Measurements from ENCODE around the gene RAB11A. TPM values are rescaled to one million over a fixed set of nuclear protein-coding genes. Genes with fewer than 3 reads are reported as not detected.

Gene RAB11A
- 163 TPM in 2 replicates for total RNA-seq

- Mint-ChIP-seq H3K27me3 (peaks cover 4% of the 10 kb centered on the region), H3K4me3 (peak within 1 kb of the TSS; percentile 100), H3K4me1 (peaks cover 32% of the 10 kb centered on the region), H3K27ac (peak within 1 kb of the TSS; percentile 99), H3K36me3 (ENCODE audit: low read depth) (peaks cover 24% of the 10 kb centered on the region), H3K9me3 (no peaks in the 10 kb centered on the region)
- peak; percentile 98 for DNase-seq
- intact Hi-C loops (cut with micrococcal nuclease), result loop anchor here (1.0 to 10.0 kb wide), 7 partner anchors 18 to 425 kb away; partner anchors contain the start of genes DENND4A, DIS3L and INTS14
Measured at GRCh38 chr15:65869126-65869953, at the start of gene RAB11A. TSS of gene RAB11A (plus strand) at chr15:65869491. CDS start at chr15:65869586, 95 bp downstream.

- intact Hi-C loops (cut with micrococcal nuclease), result loop anchor here (1.0 to 5.0 kb wide), 5 partner anchors 13 to 68 kb away; partner anchors contain the start of genes DENND4A and RAB11A
- Mint-ChIP-seq H3K4me1 (peaks cover 48% of the 10 kb centered on the region), H3K36me3 (ENCODE audit: low read depth) (no peaks in the 10 kb centered on the region), H3K9me3 (peaks cover 3% of the 10 kb centered on the region), H3K27ac (peak overlapping the region; percentile 85), H3K27me3 (no peaks in the 10 kb centered on the region), H3K4me3 (peak overlapping the region; percentile 61)
- no peak for DNase-seq
Measured at GRCh38 chr15:65819563-65819960, 49.7 kb upstream of the RAB11A start.

DNA sequence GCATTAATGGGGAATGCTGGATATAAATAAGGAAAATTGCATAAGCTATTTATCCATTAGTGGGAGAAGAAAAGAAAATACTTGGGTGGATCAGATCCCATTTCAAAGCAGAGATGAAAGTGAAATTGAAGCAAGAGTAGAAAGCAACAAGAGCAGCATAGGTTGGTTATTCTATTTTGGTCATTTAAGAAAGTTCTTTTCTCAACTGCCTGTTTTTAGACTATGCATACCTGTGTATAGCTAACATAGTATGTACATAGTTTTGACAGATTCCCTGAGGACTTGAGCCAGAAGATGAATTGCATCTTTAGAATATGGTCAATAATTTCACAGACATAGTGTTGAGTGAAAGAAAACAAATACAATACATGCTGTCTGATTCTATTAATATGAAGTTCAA is 48.2 kb upstream of the RAB11A start:
- Mint-ChIP-seq H3K4me3 (peak overlapping the region; percentile 38), H3K9me3 (peaks cover 3% of the 10 kb centered on the region), H3K27ac (peak overlapping the region; percentile 85), H3K36me3 (ENCODE audit: low read depth) (no peaks in the 10 kb centered on the region), H3K4me1 (peaks cover 47% of the 10 kb centered on the region), H3K27me3 (no peaks in the 10 kb centered on the region)
- DNase-seq, result no peak
- intact Hi-C loops (cut with micrococcal nuclease), result no loop called here

DNA sequence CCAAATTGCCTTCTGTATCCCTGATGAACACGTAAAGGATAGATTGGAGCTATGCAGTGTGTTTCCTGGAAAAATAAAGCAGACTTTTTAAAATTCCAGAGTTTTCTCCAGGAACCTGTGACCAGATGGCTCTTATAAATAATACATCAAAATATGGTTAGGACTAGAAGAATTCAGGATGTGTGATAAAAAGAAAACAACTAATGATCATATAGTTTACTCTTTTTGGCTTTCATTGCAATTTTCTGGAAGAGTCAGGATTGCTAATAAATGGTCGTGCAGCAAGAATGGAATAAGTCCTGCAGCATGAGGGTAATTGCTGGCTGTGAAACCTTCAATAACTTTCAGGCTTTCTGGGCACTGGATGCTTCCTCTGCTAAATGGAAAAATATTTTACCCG is 47.0 kb upstream of the RAB11A start:
- intact Hi-C loops (cut with micrococcal nuclease), result no loop called here
- H3K4me3 Mint-ChIP-seq, result no peak overlapping the region
- DNase-seq, result no peak
- H3K27me3 Mint-ChIP-seq, result no peaks in the 10 kb centered on the region
- no peaks in the 10 kb centered on the region for H3K36me3 Mint-ChIP-seq (ENCODE audit: low read depth)
- H3K4me1 Mint-ChIP-seq, result peaks cover 46% of the 10 kb centered on the region
- H3K9me3 Mint-ChIP-seq, result peaks cover 3% of the 10 kb centered on the region
- no peak overlapping the region for H3K27ac Mint-ChIP-seq

DNA sequence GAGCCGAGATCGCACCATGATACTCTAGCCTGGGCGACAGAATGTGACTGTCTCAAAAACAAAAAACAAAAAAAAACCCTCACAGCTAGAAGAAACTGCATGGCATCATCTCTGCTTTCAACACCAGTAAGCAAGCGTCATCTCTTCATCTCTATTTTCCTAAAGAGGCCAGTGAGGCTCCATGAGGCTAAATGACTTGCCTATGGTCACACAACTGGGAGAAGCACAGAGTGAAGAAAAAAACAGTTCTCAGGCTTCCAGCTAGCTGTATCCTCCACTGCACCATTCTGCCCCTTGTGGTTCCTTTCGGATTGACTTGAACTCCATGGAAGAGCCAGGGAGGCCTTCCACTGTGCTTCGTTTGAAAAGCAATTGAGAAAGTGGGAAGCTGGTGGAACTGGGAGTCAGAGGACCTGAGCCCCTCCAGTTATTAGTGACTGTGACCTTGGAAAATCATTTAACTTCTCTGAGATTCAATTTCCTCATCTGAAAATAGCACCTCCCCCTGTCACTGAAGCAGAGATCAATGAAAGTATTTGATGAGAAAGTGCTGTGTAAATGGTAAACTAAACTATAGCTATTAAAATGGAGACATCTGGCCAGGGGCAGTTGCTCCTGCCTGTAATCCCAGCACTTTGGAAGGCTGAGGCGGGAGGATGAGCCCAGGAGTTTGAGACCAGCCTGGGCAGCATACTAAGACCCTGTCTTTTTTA is 45.1 kb upstream of the RAB11A start:
- intact Hi-C loops (cut with micrococcal nuclease), result no loop called here
- H3K36me3 Mint-ChIP-seq (ENCODE audit: low read depth), result no peaks in the 10 kb centered on the region
- no peaks in the 10 kb centered on the region for H3K27me3 Mint-ChIP-seq
- peaks cover 47% of the 10 kb centered on the region for H3K4me1 Mint-ChIP-seq
- H3K9me3 Mint-ChIP-seq, result no peaks in the 10 kb centered on the region
- DNase-seq, result peak; percentile 70
- H3K27ac Mint-ChIP-seq, result no peak overlapping the region
- no peak overlapping the region for H3K4me3 Mint-ChIP-seq

GRCh38 chr15:65824941-65825544 is 44.2 kb upstream of the RAB11A start:
- no peak for DNase-seq
- no peak overlapping the region for H3K4me3 Mint-ChIP-seq
- no peaks in the 10 kb centered on the region for H3K9me3 Mint-ChIP-seq
- intact Hi-C loops (cut with micrococcal nuclease), result loop anchor here (5.0 kb wide), 1 partner anchor 188 kb away; no protein-coding TSS in a partner anchor
- H3K36me3 Mint-ChIP-seq (ENCODE audit: low read depth), result no peaks in the 10 kb centered on the region
- H3K27ac Mint-ChIP-seq, result no peak overlapping the region
- H3K4me1 Mint-ChIP-seq, result peaks cover 42% of the 10 kb centered on the region
- H3K27me3 Mint-ChIP-seq, result no peaks in the 10 kb centered on the region

- H3K4me3 Mint-ChIP-seq, result peak overlapping the region; percentile 35
- no peaks in the 10 kb centered on the region for H3K27me3 Mint-ChIP-seq
- H3K27ac Mint-ChIP-seq, result peak overlapping the region; percentile 85
- H3K9me3 Mint-ChIP-seq, result no peaks in the 10 kb centered on the region
- no peaks in the 10 kb centered on the region for H3K36me3 Mint-ChIP-seq (ENCODE audit: low read depth)
- intact Hi-C loops (cut with micrococcal nuclease), result loop anchor here (5.0 kb wide), 1 partner anchor 190 kb away; no protein-coding TSS in a partner anchor
- H3K4me1 Mint-ChIP-seq, result peaks cover 38% of the 10 kb centered on the region
- peak; percentile 66 for DNase-seq
Measured at GRCh38 chr15:65827065-65827464, 42.2 kb upstream of the RAB11A start.

DNA sequence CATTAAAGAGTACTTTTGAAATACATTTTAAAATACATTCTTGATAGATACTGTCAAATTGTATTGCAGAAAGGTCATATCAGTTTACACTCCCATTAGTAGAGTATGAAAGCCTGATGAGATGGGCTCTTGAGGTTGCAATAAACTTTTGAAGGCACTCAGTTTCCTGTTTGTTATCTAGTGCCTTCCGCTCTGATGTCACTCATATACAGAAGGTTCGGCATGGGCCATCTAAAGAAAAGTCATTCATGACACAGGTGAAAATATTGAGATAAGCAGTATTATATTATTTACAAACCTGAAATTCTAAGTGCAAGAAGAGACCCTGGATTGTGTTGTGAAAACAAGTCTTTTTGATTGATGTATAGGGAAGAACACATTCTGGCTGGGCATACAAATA is 40.7 kb upstream of the RAB11A start:
- intact Hi-C loops (cut with micrococcal nuclease), result loop anchor here (5.0 kb wide), 1 partner anchor 191 kb away; no protein-coding TSS in a partner anchor
- Mint-ChIP-seq H3K9me3 (no peaks in the 10 kb centered on the region), H3K4me3 (peak overlapping the region; percentile 34), H3K27me3 (no peaks in the 10 kb centered on the region), H3K27ac (peak overlapping the region; percentile 86), H3K36me3 (ENCODE audit: low read depth) (no peaks in the 10 kb centered on the region), H3K4me1 (peaks cover 50% of the 10 kb centered on the region)
- DNase-seq, result peak; percentile 82

DNA sequence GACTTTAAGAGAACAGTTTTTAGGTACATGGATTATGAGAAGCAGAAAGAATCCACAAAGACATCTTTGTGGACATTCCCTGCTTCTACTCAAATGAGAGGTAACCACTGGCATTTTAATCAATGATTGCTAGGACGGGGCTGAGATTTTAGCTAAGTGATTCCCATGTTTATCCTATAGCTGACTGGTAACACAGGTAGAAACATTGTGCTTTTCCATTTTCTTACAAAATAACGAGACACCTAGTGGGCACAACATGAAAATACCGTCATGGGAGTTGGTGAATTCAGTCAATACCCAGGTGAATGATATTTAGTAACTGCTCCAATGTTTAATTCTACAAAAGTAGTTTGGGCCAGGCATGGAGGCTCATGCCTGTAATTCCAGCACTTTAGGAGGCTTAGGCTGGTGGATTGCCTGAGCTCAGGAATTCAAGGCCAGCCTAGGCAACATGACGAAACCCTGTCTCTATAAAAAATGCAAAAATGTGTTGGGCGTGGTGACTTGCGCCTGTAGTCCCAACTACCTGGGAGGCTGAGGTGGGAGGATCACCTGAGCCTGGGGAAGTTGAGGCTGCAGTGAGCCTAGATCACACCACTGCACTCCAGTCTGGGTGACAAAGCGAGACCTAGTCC is 40.0 kb upstream of the RAB11A start:
- peak; percentile 79 for DNase-seq
- Mint-ChIP-seq H3K9me3 (no peaks in the 10 kb centered on the region), H3K4me1 (peaks cover 53% of the 10 kb centered on the region), H3K4me3 (peak overlapping the region; percentile 34), H3K27ac (peak overlapping the region; percentile 86), H3K27me3 (no peaks in the 10 kb centered on the region), H3K36me3 (ENCODE audit: low read depth) (no peaks in the 10 kb centered on the region)
- intact Hi-C loops (cut with micrococcal nuclease), result loop anchor here (1.0 to 5.0 kb wide), 2 partner anchors 37 to 192 kb away; partner anchors contain the start of gene DENND4A

GRCh38 chr15:65832549-65833364 is 36.5 kb upstream of the RAB11A start:
- Mint-ChIP-seq H3K9me3 (no peaks in the 10 kb centered on the region), H3K36me3 (ENCODE audit: low read depth) (no peaks in the 10 kb centered on the region), H3K4me1 (peaks cover 48% of the 10 kb centered on the region), H3K27ac (peak overlapping the region; percentile 99), H3K27me3 (no peaks in the 10 kb centered on the region), H3K4me3 (peak overlapping the region; percentile 84)
- DNase-seq, result peak; percentile 90
- intact Hi-C loops (cut with micrococcal nuclease), result loop anchor here (2.0 kb wide), 1 partner anchor 14 kb away; no protein-coding TSS in a partner anchor

- peak overlapping the region; percentile 84 for H3K4me3 Mint-ChIP-seq
- peak overlapping the region; percentile 99 for H3K27ac Mint-ChIP-seq
- peaks cover 39% of the 10 kb centered on the region for H3K4me1 Mint-ChIP-seq
- H3K36me3 Mint-ChIP-seq (ENCODE audit: low read depth), result no peaks in the 10 kb centered on the region
- no peaks in the 10 kb centered on the region for H3K27me3 Mint-ChIP-seq
- DNase-seq, result peak; percentile 64
- H3K9me3 Mint-ChIP-seq, result no peaks in the 10 kb centered on the region
- intact Hi-C loops (cut with micrococcal nuclease), result loop anchor here (2.0 kb wide), 1 partner anchor 15 kb away; no protein-coding TSS in a partner anchor
Measured at GRCh38 chr15:65833501-65834205, 35.6 kb upstream of the RAB11A start.

DNA sequence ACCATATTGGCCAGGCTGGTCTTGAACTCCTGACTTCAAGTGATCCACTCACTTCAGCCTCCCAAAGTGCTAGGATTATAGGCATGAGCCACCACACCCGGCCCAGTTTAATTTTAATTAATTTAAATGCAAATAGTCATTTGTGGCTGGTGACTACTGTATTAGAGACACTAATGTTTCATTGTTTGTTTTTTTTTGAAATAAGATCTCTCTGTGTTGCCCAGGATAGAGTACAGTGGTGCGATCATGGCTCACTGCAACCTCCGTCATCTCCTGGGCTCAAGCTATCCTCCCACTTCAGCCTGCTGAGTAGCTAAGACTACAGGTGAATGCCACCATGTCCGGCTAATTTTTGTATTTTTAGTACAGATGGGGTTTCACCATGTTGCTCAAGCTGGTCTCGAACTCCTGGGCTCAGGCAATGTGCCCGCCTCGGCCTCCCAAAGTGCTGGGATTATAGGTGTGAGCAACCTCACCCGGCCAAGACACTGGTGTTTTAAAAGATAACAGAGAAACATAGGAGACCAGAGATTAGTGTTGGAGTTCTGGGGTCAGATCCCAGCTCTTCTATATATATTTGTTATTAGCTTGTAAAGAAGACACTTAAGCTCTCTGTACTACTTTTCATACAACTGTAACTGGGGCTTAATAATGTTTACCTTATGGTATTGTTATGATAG is 34.5 kb upstream of the RAB11A start:
- peaks cover 30% of the 10 kb centered on the region for H3K4me1 Mint-ChIP-seq
- no peaks in the 10 kb centered on the region for H3K36me3 Mint-ChIP-seq (ENCODE audit: low read depth)
- intact Hi-C loops (cut with micrococcal nuclease), result no loop called here
- DNase-seq, result no peak
- no peaks in the 10 kb centered on the region for H3K27me3 Mint-ChIP-seq
- no peaks in the 10 kb centered on the region for H3K9me3 Mint-ChIP-seq
- no peak overlapping the region for H3K27ac Mint-ChIP-seq
- H3K4me3 Mint-ChIP-seq, result no peak overlapping the region

Measured in activated CD4-positive, alpha-beta T cell treated with anti-CD3 and anti-CD28 coated beads, Interleukin-2, amount 10 ng/mL, durations not matched to agents 24 days and 14 days (primary cell).